Stimulated activated naive B cell treated with anti-CD40 and anti-IgM and Interleukin-4, amounts not matched to agents 10 μg/mL and 1 μg/mL and 100 μg/mL, for 72 hours (primary cell): ENCODE results near the gene RBM20.

Experiments used
- ATAC-seq, 2 donors: fragments of 150-1000 bp; cut with Tn5 transposase; replicated peaks; 2 replicates each; pipeline ENCODE4 v1.10.0; 2021; ENCODE audit warnings: moderate library complexity in 1 of 2
- DNase-seq: peaks from one replicate; pipeline ENCODE4 v3.0.0; 2021
- H3K27ac Mint-ChIP-seq: one replicate; pipeline ENCODE4 v1.8.0; 2022; ENCODE audit warnings: mild to moderate bottlenecking, mixed read lengths
- H3K27me3 Mint-ChIP-seq, 2 donors: one replicate each; pipeline ENCODE4 v1.8.0; 2022; ENCODE audit warnings: mixed read lengths in 2 of 2
- H3K36me3 Mint-ChIP-seq, 2 donors: one replicate each; pipeline ENCODE4 v1.8.0; 2022; ENCODE audit warnings: mixed read lengths in 2 of 2, mild to moderate bottlenecking in 1 of 2
- H3K4me1 Mint-ChIP-seq, 2 donors: one replicate each; pipeline ENCODE4 v1.8.0; 2022; ENCODE audit warnings: mixed read lengths in 2 of 2, mild to moderate bottlenecking in 1 of 2
- H3K4me3 Mint-ChIP-seq, 2 donors: one replicate each; pipeline ENCODE4 v1.8.0; 2022; ENCODE audit warnings: mild to moderate bottlenecking in 2 of 2, mixed read lengths in 2 of 2, moderate library complexity in 1 of 2
- H3K9me3 Mint-ChIP-seq, 2 donors: one replicate each; pipeline ENCODE4 v1.8.0; 2022; ENCODE audit warnings: mixed read lengths in 2 of 2, mild to moderate bottlenecking in 1 of 2

The RBM20 gene

DNA sequence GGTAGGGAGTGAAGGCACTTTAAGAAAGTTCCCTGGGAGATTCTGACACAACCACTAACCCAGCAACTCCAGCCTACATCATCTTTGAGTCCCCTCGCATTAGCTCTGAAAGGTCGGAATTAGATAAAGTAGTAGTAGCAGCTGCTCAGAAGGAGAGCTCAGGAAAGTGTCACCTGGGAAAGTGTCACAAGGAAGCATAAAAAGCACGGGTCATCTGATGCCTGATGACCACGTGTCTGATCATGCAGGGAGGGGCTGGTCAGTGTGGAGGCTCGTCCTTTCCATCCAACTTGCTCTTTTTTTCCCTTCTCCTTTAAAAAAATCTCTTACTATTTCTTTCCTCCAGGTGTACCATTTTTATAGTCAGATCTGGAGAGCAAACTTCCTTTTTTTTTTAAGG lies 180.5 kb downstream of the RBM20 start:
- peak overlapping the region; percentile 69 for H3K27ac Mint-ChIP-seq
- peaks cover 22 to 48% of the 10 kb centered on the region in 2 donors for H3K4me1 Mint-ChIP-seq
- ATAC-seq (no peak), DNase-seq (no peak)
- H3K9me3 Mint-ChIP-seq = no peaks in the 10 kb centered on the region
- H3K27me3 Mint-ChIP-seq = no peaks in the 10 kb centered on the region
- H3K4me3 Mint-ChIP-seq = no peak overlapping the region
- no peaks in the 10 kb centered on the region for H3K36me3 Mint-ChIP-seq

DNA sequence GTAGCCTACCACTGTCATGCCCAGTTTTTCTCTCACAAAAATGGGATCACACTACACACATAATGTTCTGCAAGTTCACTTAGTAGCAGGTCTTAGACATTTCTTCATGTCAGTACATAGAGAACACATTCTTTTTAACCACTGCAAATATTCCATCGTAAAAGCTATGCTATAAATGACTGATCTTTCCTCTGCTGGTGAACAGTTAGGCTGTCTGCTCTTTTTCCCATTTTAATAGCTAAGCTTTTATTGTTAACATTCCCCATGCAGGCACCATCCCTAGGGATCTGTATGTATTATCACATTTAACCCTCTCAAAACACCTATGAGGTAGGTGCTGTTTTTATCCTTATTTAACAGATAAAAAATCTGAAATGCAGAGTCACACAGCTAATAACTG lies 181.4 kb downstream of the RBM20 start:
- DNase-seq (no peak), ATAC-seq (no peak)
- Mint-ChIP-seq H3K27me3 (no peaks in the 10 kb centered on the region), H3K4me1 (peaks cover 28 to 57% of the 10 kb centered on the region in 2 donors), H3K9me3 (no peaks in the 10 kb centered on the region), H3K27ac (no peak overlapping the region), H3K4me3 (no peak overlapping the region), H3K36me3 (no peaks in the 10 kb centered on the region)

DNA sequence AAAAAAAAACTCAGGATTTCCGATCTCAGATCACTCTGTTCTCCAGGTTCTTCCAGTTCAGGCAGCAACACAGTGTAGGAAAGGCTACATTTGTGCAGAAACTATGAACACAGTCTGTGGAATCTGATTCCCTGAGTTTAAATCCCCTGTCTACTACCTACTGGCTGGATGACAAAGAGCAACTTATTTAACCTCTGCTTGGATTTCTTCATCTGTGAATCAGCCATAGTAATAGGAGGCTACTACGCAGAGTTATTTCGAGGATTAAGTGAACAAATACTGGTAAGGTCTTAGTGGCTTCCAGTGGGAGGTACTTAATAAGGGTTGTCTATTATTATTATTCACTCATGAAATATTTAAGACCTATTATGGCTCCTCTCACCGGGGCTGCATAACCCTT lies 183.3 kb downstream of the RBM20 start:
- no peak overlapping the region for H3K4me3 Mint-ChIP-seq

DNA sequence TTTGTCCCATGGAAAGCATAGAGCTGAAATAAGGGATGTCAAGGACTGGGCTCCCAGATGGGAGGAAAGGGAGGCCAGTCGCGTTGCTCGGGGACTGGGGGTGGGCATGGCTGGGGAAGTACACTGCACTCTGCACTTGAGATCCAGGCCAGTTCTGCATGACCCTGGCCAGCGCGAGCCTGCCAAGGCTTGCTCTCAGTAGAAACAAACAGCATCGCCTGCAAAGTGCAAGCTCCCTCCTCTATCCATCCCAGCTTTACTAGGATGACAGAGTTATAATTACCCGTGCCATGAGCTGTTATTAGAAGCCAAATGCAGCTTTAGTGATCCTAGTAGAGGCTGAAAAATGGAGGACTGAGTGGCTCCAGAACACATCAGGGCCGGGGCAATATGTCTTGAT lies 183.7 kb downstream of the RBM20 start:
- Mint-ChIP-seq H3K4me1 (peaks cover 29 to 49% of the 10 kb centered on the region in 2 donors), H3K4me3 (no peak overlapping the region), H3K27me3 (no peaks in the 10 kb centered on the region), H3K27ac (no peak overlapping the region), H3K36me3 (no peaks in the 10 kb centered on the region), H3K9me3 (no peaks in the 10 kb centered on the region)
- no peak for ATAC-seq
- no peak for DNase-seq

More for the DNA sequence above, 183.3 kb downstream of the RBM20 start:
- no peak for ATAC-seq
- Mint-ChIP-seq H3K4me1 (peaks cover 31 to 54% of the 10 kb centered on the region in 2 donors), H3K9me3 (no peaks in the 10 kb centered on the region), H3K36me3 (no peaks in the 10 kb centered on the region), H3K27me3 (no peaks in the 10 kb centered on the region), H3K27ac (peak overlapping the region; percentile 5)
- DNase-seq = no peak

DNA sequence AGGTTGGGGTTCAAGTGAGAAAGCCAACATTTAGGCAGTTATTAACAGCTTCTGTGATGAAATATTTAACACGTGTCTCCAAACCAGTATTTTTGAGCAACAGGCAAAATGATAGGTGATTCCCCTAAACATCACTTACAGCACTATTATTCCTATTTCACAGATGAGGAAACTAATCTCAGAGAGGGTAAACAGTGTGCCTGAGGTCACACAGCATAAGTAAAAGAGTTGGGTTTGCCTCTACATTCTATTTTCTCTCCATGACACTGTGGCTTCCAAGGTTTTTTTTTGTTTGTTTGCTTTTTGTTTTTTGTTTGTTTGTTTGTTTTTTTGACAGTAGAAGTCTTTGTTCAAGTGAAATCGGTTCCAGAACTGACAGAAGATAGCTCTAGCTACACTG lies 184.4 kb downstream of the RBM20 start:
- H3K4me3 Mint-ChIP-seq = no peak overlapping the region

DNA sequence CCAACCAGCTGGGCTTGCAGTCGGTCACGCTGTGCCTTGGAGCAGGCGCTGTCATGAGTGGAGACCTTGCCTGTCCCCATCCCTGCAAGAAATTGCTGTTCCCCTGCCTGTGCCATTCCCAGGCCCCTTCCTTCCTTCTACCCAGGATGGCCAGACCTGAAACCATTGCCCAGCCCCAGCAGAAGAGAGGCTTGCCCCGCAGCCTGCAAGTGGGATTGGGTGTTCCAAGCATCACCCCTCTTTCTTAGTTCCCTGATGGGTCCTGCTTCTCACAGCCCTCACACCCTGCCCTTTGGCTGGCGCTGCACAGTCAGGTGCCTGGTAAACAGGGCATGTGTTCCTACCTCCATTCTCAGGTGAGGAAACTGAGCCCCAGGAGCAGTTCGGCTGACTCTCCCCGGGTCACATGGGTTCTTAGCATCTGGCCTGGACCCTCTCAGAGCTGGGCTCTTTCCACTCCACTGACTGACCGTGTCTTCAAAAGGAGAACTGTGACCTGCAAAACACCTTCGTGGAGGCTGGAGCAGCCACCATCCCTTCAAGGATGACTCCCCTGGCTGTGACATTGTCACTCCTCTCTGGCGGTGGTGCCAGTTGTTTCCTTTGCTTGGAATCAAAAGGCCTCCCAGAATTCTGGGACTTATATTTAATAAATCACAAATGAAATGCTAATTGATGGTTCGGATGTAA lies 185.7 kb downstream of the RBM20 start:
- ATAC-seq (peak; percentile 81 to 85), DNase-seq (no peak)
- H3K27ac Mint-ChIP-seq = peak overlapping the region; percentile 75
- peaks cover 25 to 38% of the 10 kb centered on the region in 2 donors for H3K4me1 Mint-ChIP-seq
- no peaks in the 10 kb centered on the region for H3K36me3 Mint-ChIP-seq
- H3K9me3 Mint-ChIP-seq = no peaks in the 10 kb centered on the region
- H3K27me3 Mint-ChIP-seq = no peaks in the 10 kb centered on the region
- H3K4me3 Mint-ChIP-seq = no peak overlapping the region

More for the DNA sequence above, 184.4 kb downstream of the RBM20 start:
- DNase-seq = no peak
- Mint-ChIP-seq H3K27ac (no peak overlapping the region), H3K4me1 (peaks cover 26 to 43% of the 10 kb centered on the region in 2 donors), H3K9me3 (no peaks in the 10 kb centered on the region), H3K27me3 (no peaks in the 10 kb centered on the region), H3K36me3 (no peaks in the 10 kb centered on the region)
- no peak for ATAC-seq

DNA sequence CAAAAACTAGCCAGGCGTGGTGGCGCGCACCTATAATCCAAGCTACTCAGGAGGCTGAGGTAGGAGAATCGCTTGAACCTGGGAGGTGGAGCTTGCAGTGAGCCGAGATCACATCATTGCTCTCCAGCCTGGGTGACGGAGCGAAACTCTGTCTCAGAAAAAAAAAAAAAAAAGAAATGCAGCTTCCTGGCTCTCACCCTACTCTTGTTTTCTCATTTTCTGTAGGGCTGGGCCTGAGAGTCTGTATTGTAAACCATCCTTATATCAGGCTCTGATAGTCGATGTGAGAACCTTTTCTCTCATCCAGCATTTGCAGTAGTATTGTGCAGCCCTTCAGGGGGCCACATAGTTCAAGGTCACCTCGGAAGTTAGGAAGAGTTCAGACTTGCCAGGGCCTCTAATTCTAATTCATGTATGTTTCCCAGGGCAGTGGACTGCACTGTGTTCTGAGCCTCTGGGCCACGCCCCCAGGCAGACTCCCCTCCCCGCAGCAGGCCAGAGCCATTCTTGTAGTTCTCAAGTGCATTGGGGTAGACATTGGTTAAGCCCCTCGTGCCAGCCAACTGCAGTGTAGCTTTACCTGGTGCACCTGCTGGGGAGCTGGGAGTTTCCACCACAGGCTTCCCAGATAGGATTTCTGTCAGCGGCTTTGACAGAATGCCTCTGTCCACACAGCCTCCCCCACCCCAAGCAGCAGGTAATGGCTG lies 189.3 kb downstream of the RBM20 start:
- Mint-ChIP-seq H3K9me3 (no peaks in the 10 kb centered on the region), H3K27me3 (no peaks in the 10 kb centered on the region), H3K36me3 (no peaks in the 10 kb centered on the region), H3K4me3 (no peak overlapping the region), H3K4me1 (peaks cover 39 to 62% of the 10 kb centered on the region in 2 donors), H3K27ac (no peak overlapping the region)
- DNase-seq (no peak), ATAC-seq (no peak)

DNA sequence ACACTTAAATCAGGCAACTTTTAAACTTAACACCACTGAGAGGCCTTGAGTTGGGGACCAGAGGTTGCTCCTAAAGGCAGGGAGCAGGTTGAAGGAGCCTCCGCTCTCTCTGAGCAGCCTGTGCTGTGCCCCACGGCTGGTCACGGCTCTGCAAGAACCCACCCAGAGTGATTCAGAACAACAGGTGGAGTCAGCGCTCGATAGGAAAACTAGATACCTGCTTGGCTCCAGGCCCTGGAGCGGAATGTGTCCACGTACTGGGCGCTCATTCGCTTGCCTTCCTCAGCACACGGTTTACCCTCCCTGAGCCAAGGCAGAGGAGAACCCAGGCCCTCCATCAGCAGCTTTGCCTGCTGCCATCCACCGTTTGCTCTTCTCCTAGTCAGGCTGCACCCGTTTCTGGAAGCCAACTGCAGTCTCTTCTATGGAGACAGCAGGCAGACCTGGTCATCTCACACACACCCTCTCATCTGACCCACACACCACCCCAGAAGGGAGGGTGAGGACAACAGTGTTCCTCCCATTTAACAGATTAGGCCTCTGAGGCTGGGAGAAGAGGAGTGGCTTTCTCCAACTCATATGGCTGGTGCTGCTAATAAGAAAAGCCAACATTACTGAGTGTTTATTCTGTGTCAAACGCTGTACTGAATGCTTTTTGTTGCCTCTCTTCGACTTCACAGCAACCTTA lies 189.9 kb downstream of the RBM20 start:
- DNase-seq = no peak
- peak overlapping the region; percentile 49 for H3K27ac Mint-ChIP-seq
- H3K27me3 Mint-ChIP-seq = no peaks in the 10 kb centered on the region
- H3K36me3 Mint-ChIP-seq = no peaks in the 10 kb centered on the region
- no peak for ATAC-seq
- H3K9me3 Mint-ChIP-seq = no peaks in the 10 kb centered on the region
- no peak overlapping the region for H3K4me3 Mint-ChIP-seq
- H3K4me1 Mint-ChIP-seq = peaks cover 36 to 57% of the 10 kb centered on the region in 2 donors

DNA sequence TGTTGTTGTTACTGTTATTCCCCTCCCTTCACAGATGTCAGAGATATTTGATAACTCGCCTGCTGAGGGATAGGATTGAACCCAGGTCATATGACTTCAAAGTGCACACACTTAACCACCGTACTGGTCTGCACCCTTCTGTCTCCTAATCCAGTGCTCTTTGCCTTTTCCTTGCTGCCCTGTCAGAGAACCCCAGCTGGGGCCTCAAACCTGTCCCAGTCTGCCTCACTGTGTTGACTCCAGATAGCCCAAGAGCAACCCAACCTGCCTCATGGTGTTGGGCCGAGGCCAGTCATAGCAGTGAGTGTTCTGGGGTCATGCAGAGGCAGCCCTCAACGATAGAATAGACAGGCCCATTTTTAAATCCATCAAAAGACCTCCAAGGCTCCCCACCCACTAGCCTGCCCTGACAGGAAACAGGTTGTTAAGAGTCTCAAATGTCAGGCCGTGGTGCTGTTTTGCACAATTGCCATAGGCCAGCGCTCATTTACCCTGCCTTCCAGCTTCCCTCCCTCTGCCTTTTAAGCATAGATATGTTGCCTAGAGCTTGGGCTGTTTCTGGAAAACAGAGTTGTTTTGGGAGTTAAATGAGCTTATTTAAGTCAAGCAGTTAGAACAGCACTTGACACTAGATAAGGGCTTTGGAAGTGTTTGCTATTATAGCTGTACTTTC lies 190.6 kb downstream of the RBM20 start:
- DNase-seq (no peak), ATAC-seq (peak; percentile 46 to 58)
- Mint-ChIP-seq H3K4me1 (peaks cover 36 to 54% of the 10 kb centered on the region in 2 donors), H3K9me3 (no peaks in the 10 kb centered on the region), H3K27me3 (no peaks in the 10 kb centered on the region), H3K27ac (peak overlapping the region; percentile 49), H3K4me3 (no peak overlapping the region), H3K36me3 (no peaks in the 10 kb centered on the region)

DNA sequence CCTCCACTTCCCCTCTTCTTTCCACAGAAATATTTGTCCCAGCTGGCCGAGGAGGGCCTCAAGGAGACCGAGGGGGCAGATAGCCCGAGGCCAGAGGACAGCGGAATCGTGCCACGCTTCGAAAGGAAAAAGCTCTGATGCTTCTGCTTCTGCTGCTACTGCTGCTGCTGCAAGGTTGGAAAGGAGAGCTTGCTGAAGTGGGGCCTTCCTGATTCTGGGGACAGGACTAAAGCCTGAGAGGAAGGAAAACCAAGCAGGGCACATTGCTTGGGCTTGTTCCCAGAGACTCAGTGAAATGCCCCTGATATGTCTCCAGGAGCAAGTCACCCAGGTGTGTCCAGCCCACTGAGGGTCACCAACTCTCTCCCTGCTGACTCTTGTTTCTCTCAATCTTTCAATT lies 191.7 kb downstream of the RBM20 start:
- no peaks in the 10 kb centered on the region for H3K36me3 Mint-ChIP-seq
- H3K4me3 Mint-ChIP-seq = no peak overlapping the region
- ATAC-seq (no peak), DNase-seq (no peak)
- H3K27me3 Mint-ChIP-seq = no peaks in the 10 kb centered on the region
- peaks cover 31 to 46% of the 10 kb centered on the region in 2 donors for H3K4me1 Mint-ChIP-seq
- peak overlapping the region; percentile 81 for H3K27ac Mint-ChIP-seq
- no peaks in the 10 kb centered on the region for H3K9me3 Mint-ChIP-seq

DNA sequence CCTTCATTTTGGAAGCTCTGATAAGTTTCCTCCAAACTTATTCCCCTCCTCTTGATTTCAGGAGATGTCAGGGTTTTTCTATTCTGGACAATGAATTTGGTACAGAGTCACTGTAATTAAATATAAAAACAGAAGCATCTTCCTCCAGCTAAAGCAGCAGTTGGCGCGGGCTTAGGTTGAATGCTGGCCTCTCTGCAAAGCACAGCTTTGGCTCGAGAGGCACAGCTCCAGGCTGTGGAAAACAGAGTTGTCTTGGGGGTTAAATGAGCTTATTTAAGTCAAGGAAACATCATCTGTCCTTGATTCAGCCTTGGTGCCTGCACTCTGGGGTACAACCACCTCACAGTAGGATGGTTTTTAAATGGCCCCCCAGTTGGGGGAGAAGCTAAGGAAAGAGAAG lies 192.6 kb downstream of the RBM20 start:
- no peak overlapping the region for H3K4me3 Mint-ChIP-seq
- no peak overlapping the region for H3K27ac Mint-ChIP-seq
- no peaks in the 10 kb centered on the region for H3K9me3 Mint-ChIP-seq
- no peaks in the 10 kb centered on the region for H3K36me3 Mint-ChIP-seq
- H3K27me3 Mint-ChIP-seq = no peaks in the 10 kb centered on the region
- DNase-seq = no peak
- peaks cover 31 to 48% of the 10 kb centered on the region in 2 donors for H3K4me1 Mint-ChIP-seq
- no peak for ATAC-seq

DNA sequence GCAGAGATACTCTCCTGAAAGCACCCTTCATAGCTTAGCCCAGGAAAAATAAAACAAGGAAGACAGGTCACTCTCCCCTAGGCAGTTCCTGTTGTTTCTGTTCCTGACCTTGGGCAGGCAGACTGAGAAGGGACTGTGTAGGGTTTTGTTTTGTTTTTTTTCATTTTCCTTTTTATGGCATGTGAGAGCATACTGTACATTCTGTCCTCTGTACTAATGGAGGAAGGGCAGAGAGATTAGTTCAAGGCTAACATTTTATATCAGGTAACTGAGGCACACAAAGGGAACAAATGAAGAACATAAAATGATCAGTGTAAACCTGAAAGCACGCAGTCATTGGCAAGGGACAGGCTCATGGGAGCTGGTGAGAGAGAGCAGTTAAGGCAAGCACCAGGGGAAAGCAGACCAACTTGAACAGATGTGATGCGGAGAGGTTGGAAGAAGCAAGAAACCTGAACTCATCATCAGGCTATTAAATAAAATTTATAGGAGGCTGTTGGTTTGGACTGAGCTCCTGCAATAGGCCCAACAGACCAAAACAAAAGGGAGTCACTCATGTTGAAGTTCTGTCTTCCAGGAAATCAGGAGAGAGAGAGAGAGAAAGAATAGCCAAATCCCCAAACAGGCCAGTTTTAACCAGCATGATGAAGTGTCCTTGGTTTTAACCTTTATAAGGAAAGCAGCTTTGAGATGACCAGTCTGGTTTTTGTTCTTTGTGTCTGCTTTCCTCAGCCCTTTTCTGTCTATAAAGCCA lies 193.5 kb downstream of the RBM20 start:
- DNase-seq (no peak), ATAC-seq (no peak)
- no peaks in the 10 kb centered on the region for H3K27me3 Mint-ChIP-seq
- H3K9me3 Mint-ChIP-seq = no peaks in the 10 kb centered on the region
- peaks cover 40 to 57% of the 10 kb centered on the region in 2 donors for H3K4me1 Mint-ChIP-seq
- no peaks in the 10 kb centered on the region for H3K36me3 Mint-ChIP-seq
- H3K27ac Mint-ChIP-seq = peak overlapping the region; percentile 2
- no peak overlapping the region for H3K4me3 Mint-ChIP-seq

DNA sequence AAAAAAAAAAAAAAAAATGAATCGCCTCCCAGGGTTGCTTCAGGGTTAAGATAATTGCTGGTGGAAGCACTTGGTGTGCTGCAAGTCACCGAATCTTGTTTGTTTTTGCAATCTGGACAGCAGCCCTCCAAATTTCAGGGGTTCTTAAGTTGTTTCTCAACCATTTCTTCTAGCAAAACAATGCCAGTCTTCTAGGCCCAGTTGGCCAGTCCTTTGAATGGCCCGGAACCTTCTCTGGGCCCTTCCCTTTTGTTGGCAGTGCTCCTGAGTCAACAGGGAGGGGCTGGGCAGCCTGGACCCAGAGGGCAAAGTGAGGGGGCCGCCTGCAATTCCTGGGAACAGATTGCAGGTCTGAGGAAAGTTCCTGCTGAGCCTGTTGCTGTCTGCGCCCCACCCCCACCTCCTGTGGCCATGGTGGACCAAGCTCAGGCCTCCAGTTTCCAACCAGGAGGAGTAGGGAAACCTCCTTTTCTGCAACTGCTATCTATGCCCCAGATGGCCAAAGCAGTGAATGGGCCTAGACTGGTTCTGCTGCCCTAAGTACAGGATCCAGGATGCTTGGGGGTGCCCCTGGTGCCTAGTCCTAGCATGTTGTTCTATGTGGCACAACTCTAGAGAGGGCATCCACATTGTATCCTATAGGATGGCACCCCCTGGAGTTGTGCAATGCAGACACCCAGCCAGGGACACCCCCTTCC lies 196.2 kb downstream of the RBM20 start:
- Mint-ChIP-seq H3K27ac (peak overlapping the region; percentile 32), H3K27me3 (no peaks in the 10 kb centered on the region), H3K9me3 (peaks cover 0 to 2% of the 10 kb centered on the region in 2 donors), H3K4me1 (peaks cover 62 to 71% of the 10 kb centered on the region in 2 donors), H3K4me3 (no peak overlapping the region), H3K36me3 (peaks cover 0 to 4% of the 10 kb centered on the region in 2 donors)
- ATAC-seq (no peak), DNase-seq (no peak)
